Thyroid gland (tissue), 4 donors: ENCODE data around the gene PPP1R2.

Experiments
- CTCF ChIP-seq, 6 experiments: fragments of 200-600 bp in 3 of 6; fragments of 450-650 bp in 3 of 6; sonication (generic) in 3 of 6; IDR thresholded peaks; one replicate each; pipeline ENCODE4 v1.5.1; 2016 to 2019; ENCODE audit warnings: antibody characterized with exemption in 6 of 6, mild to moderate bottlenecking in 2 of 6, inconsistent platforms in 1 of 6, moderate library complexity in 1 of 6
- POLR2A ChIP-seq, 2 donors: fragments of 450-650 bp; IDR thresholded peaks; one replicate each; pipeline ENCODE4 v1.6.1; 2017; ENCODE audit warnings: antibody characterized with exemption in 2 of 2, mild to moderate bottlenecking in 2 of 2, moderate library complexity in 1 of 2

GRCh38 chr3:195542698-195543499, at the start of gene PPP1R2:
- TF ChIP-seq CTCF (IDR thresholded peaks at IDR 0.05): no peak
- TF ChIP-seq POLR2A (IDR thresholded peaks at IDR 0.05): peak; percentile 93 to 97
